ENCODE data around the gene BRD2.

The BRD2 gene

GRCh38 chr6:32943864-32944649, 24.3 kb upstream of the BRD2 start:
- no peak for DNase-seq (ENCODE audit: extremely low read depth, low read depth)
- TF ChIP-seq CTCF (IDR thresholded peaks at IDR 0.05; ENCODE audit: low read depth, low read length, missing control alignments), result no peak
- no peak overlapping the region for H3K4me3 ChIP-seq (replicated peaks; ENCODE audit: low read depth, low read length)

- no peak for DNase-seq (ENCODE audit: extremely low read depth, low read depth)
- H3K4me3 ChIP-seq (replicated peaks; ENCODE audit: low read depth, low read length), result no peak overlapping the region
- no peak for TF ChIP-seq CTCF (IDR thresholded peaks at IDR 0.05; ENCODE audit: low read depth, low read length, missing control alignments)
These were observed 23.2 kb upstream of the BRD2 start for GRCh38 chr6:32945108-32945760.

- no peak overlapping the region for H3K4me3 ChIP-seq (replicated peaks; ENCODE audit: low read depth, low read length)
- no peak for DNase-seq (ENCODE audit: extremely low read depth, low read depth)
- TF ChIP-seq CTCF (IDR thresholded peaks at IDR 0.05; ENCODE audit: low read depth, low read length, missing control alignments), result no peak
These were observed 22.4 kb upstream of the BRD2 start for GRCh38 chr6:32945953-32946352.

GRCh38 chr6:32946893-32947292, 21.5 kb upstream of the BRD2 start:
- DNase-seq (ENCODE audit: extremely low read depth, low read depth), result no peak
- no peak for TF ChIP-seq CTCF (IDR thresholded peaks at IDR 0.05; ENCODE audit: low read depth, low read length, missing control alignments)
- H3K4me3 ChIP-seq (replicated peaks; ENCODE audit: low read depth, low read length), result no peak overlapping the region

- H3K4me3 ChIP-seq (replicated peaks; ENCODE audit: low read depth, low read length), result no peak overlapping the region
- DNase-seq (ENCODE audit: extremely low read depth, low read depth), result no peak
- TF ChIP-seq CTCF (IDR thresholded peaks at IDR 0.05; ENCODE audit: low read depth, low read length, missing control alignments), result peak; percentile 43
These were observed 20.6 kb upstream of the BRD2 start for GRCh38 chr6:32947552-32948465.

- H3K4me3 ChIP-seq (replicated peaks; ENCODE audit: low read depth, low read length), result no peak overlapping the region
- no peak for TF ChIP-seq CTCF (IDR thresholded peaks at IDR 0.05; ENCODE audit: low read depth, low read length, missing control alignments)
- no peak for DNase-seq (ENCODE audit: extremely low read depth, low read depth)
These were observed 19.3 kb upstream of the BRD2 start for GRCh38 chr6:32949113-32949512.
